A172 (cell line): ENCODE data around the gene RNF14. TPM values are rescaled to one million over a fixed set of nuclear protein-coding genes. Genes with fewer than 3 reads are reported as not detected.
A peak's percentile ranks its signal among the peaks of the same experiment; 100 is the strongest.

Source experiments
- DNase-seq: peaks from one replicate; pipeline ENCODE4 v3.0.0-alpha.2; 2015; ENCODE audit warnings: low spot score
- total RNA-seq: library from RNA; depleted of rRNA; stranded (reverse); fragments of >200 nt; shearing (Covaris generic); gene quantifications from 2 replicates; pipeline ENCODE4 v1.2.3, GENCODE V29; 2014

Gene RNF14
- total RNA-seq, 1 experiment from 2014 or later, result 139 TPM

GRCh38 chr5:141947316-141947715 is 21.6 kb upstream of the RNF14 start:
- no peak for DNase-seq

GRCh38 chr5:141948812-141949211 is 20.1 kb upstream of the RNF14 start:
- no peak for DNase-seq

GRCh38 chr5:141949511-141949910 is 19.4 kb upstream of the RNF14 start:
- no peak for DNase-seq

- no peak for DNase-seq
These were observed 18.5 kb upstream of the RNF14 start for GRCh38 chr5:141950207-141951005.

DNA sequence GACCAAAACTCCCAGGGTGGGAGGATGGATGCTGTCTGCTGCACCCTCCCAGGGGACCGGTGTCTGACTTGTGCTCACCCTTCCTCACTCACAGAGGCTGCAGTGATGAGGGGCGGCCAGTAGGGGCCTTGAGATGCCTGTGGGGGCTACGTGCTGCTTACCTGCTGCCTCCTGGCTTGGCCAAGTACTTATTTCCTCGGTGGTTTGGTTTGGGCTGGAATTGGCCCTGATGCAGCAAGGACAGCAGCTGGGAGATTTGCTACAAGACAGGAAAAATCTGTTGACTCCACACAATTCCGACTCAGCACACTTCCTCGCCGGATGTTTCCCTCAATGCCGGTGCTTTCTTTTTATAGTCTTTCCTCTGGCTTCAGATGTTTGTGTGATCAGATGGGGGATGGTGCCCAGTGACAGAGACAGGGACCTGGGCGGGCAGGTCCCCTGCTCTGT is 17.5 kb upstream of the RNF14 start:
- DNase-seq, result no peak

DNA sequence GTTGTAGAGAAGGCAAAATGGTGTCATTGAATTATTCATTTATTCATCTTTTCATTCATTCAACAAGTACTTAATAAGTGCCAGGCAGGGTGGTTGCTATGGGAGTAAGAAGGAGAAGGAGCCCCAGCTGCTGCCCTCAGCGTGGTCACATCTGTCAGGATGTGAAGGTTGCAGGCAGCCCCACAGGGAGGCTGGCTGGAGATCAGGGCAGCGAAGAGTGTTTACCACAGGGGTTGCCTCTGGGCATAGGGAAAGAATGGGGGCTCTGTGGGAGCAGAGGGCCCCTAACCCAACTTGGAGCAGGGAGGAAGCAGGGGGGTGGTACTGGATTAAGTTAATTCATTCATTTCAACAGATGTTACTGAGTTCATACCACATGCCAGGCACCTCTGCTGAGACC is 16.9 kb upstream of the RNF14 start:
- no peak for DNase-seq

DNA sequence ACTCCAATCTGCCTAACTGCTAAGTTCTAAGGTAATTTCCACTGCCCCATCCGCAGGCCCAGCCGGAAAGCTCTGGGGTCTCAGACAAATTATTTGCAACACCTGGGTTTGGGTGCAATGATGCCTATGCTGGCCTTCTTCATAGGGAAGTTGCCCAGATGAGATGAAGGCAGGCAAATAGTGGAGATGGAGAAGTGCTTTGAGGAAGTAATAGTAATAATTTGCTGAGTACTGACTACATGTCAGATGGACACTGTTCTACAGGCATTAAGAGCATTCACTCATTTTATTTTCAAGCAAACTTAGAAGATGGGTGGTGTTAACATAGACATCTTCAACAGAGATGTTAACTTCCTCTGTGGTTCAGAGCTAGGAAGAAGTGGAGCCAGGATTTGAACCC is 14.7 kb upstream of the RNF14 start:
- DNase-seq, result no peak

DNA sequence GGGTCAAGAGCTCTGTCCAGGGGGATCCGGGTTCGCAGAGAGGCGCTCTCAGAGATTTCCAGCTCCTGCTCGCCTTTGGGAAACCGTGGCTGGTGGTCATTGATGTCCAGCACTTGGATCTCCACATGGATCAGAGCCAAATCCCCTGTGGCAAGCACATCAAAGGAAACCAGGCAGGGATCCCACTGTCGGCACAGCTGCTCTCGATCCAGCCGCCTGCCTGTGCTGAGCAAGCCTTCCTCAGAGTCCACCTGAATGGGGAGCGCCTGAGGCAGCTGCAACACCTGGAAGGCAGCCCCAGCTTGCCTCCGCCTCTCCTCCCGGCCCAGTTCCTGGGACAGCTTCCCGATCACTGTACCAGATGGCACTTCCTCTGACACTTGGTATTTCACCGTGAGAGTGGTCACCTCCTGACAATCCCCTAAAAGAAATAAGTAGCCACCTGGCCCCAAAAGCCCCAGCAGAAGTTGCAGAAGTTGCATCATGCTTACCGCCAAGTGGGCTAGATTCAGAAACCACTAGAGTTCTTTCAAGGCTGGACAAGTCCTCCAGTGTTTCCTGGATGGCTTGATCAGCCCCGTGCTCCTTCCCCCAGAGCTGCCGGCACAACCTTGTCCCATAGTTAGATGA is 11.4 kb upstream of the RNF14 start:
- no peak for DNase-seq

DNA sequence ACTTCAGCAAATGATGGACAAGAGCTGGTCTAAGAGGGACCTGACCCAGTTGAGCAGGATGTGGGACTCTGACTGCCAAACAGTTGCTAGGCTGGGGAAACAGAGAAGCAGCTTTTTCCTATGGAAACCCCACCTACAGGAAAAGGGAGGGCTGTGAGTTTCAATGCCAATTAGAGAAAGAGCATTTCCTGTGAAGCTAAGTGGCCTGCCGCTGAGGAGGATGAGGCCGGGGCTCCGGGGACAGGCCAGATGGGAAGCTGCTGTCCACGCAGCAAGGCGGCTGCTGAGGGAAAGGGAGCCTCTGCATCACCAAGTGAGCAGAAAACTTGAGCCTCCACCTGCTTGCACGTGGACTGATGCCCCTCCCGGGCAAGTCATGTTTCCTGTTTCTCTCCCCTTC is 10.8 kb upstream of the RNF14 start, which contains the start of gene PCDH12:
PCDH12 (minus strand) TSS at position 90 of the 400 bp plus-strand sequence. CDS start 351 bp downstream, outside the sequence.
- peak; percentile 33 for DNase-seq

GRCh38 chr5:141958546-141959172 is 10.2 kb upstream of the RNF14 start:
- no peak for DNase-seq

- no peak for DNase-seq
These were observed 8.9 kb upstream of the RNF14 start for GRCh38 chr5:141960018-141960417.

GRCh38 chr5:141960449-141961323 is 8.2 kb upstream of the RNF14 start:
- peak; percentile 77 for DNase-seq

GRCh38 chr5:141961466-141961865 is 7.4 kb upstream of the RNF14 start:
- DNase-seq, result no peak

DNA sequence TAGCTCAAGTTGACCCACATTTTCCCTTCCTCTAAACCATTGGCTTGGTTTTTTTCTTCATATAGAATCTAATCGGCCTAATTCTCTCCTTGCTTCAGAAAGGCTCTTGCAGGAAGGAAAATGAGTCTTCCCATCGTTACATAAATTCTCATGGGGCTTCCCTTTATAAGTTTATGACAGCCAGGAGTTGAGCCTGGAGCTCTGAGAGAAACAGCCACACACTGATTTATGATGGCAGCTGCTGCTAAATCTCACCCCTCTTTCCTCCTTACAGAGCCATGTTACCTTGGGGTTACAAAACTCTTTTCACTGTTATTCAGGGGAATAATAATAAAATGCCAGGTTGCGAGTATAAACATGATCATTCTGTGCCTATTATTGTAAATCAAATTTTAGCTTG is 5.2 kb upstream of the RNF14 start:
- no peak for DNase-seq

DNA sequence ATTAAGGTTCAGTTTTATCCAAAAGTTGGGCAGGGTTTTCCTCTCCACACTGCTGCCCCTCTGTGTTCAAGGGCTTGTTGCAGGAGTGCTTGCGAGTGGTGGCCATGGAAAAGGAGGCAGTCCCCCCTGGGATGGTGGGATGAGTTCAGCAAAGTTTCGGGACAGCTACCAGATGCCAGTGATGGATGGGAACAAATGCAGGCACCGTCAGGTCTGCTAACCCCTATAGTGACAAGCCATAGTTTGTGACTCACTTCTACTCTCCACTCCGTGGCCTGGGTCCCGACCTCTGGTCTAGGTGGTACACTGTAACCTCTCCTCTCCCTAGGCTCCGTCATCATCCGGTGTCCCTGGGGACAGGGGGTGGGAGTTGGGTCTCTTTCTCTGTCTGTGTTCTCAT is 3.8 kb upstream of the RNF14 start:
- no peak for DNase-seq

DNA sequence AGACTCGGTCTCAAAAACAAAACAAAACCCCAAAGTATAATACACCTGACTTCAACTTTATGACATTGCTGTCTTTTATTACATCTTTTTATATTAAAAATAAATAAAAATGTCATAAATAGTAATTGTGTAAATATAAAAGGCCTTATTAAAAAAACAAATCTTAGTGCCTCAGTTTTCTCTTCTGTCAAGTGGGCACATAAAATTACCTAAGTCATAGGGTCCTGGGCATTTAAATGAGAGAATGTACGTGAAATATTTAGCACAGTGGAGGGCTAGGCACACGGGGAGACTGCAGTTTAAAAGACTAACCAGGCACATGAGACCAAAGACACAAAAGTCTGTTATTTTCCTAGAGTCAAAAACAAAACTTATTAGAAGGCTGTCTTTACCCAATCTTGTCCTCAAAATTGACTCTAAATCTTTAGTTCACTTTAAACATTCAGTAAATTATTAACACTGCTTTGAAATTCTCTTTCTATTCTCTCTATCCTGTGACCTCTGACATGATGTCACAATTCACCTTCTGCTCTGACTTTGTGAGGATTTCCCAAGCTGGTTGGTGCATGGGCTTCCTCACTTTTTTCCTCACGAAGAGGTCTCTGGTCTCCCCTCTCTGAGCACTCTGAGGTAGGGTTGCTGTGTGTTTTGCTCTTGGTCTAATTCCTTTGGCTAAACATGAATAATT is 2.5 kb upstream of the RNF14 start:
- DNase-seq, result no peak

DNA sequence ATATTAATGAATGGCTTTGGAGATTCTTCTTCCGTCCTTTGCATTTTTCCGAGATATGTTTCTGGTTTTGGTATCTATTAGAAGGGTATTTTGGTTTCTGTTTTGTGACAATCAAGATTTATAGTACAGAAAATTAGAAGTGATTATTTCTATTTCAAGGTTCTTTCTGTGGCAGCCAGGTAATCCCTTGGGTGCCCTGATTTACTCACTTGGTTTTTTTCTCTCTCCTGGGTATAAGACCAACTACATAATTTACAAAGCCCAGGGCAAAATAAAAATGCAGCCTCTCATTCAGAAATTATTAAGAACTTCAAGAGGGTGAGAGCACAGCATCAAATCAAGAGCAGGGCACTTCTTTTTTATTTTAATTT is 2.0 kb upstream of the RNF14 start:
- DNase-seq, result no peak

GRCh38 chr5:141969783-141970771 is 1.2 kb downstream of the RNF14 start:
- DNase-seq, result peak; percentile 47

- DNase-seq, result peak; percentile 14
These were observed 5.1 kb downstream of the RNF14 start for GRCh38 chr5:141973871-141974595.
